GM12874 (cell line): ENCODE measurements around the gene APOBEC4.

Experiments
- CTCF ChIP-seq: IDR thresholded peaks from 2 replicates; pipeline ENCODE4 v1.5.1; 2011; ENCODE audit warnings: low read depth, mild to moderate bottlenecking, control low read depth, low read length, moderate library complexity; ENCODE audit not compliant: insufficient read depth

The APOBEC4 gene

GRCh38 chr1:183652107-183652506 lies 1.0 kb downstream of the APOBEC4 start:
- TF ChIP-seq CTCF = no peak

- TF ChIP-seq CTCF = no peak
Measured at GRCh38 chr1:183651612-183652011, 1.5 kb downstream of the APOBEC4 start.

GRCh38 chr1:183648042-183648441 lies 5.1 kb downstream of the APOBEC4 start:
- TF ChIP-seq CTCF = no peak

GRCh38 chr1:183646776-183647175 lies 6.3 kb downstream of the APOBEC4 start:
- TF ChIP-seq CTCF = no peak

GRCh38 chr1:183645531-183645930 lies 7.6 kb downstream of the APOBEC4 start:
- no peak for TF ChIP-seq CTCF

- TF ChIP-seq CTCF = no peak
Measured at GRCh38 chr1:183642166-183642565, 10.9 kb downstream of the APOBEC4 start.

- TF ChIP-seq CTCF = no peak
Measured at GRCh38 chr1:183640193-183640592, 12.9 kb downstream of the APOBEC4 start.
